Activated CD4-positive, alpha-beta T cell treated with anti-CD3 and anti-CD28 coated beads, Interleukin-2, amount 10 ng/mL, durations not matched to agents 24 days and 14 days (primary cell): ENCODE data around the gene TSPAN13. TPM values are rescaled to one million over a fixed set of nuclear protein-coding genes. Genes with fewer than 3 reads are reported as not detected.
A peak's percentile ranks its signal among the peaks of the same experiment; 100 is the strongest.

ENCODE experiments used
- DNase-seq: peaks from one replicate; pipeline ENCODE4 v3.0.0; 2022
- H3K27ac Mint-ChIP-seq: one replicate; pipeline ENCODE4 v1.8.0; 2022; ENCODE audit warnings: mild to moderate bottlenecking, mixed read lengths
- H3K27me3 Mint-ChIP-seq: one replicate; pipeline ENCODE4 v1.8.0; 2022; ENCODE audit warnings: mixed read lengths
- H3K36me3 Mint-ChIP-seq: one replicate; pipeline ENCODE4 v1.8.0; 2022; ENCODE audit warnings: low read depth, mild to moderate bottlenecking, mixed read lengths
- H3K4me1 Mint-ChIP-seq: one replicate; pipeline ENCODE4 v1.8.0; 2021; ENCODE audit warnings: mixed read lengths
- H3K4me3 Mint-ChIP-seq: one replicate; pipeline ENCODE4 v1.8.0; 2022; ENCODE audit warnings: mild to moderate bottlenecking, moderate library complexity, mixed read lengths
- H3K9me3 Mint-ChIP-seq: one replicate; pipeline ENCODE4 v1.8.0; 2021; ENCODE audit warnings: mixed read lengths
- intact Hi-C: fragments of 100-400 bp; cut with micrococcal nuclease; formaldehyde crosslinking; loops from one replicate; pipeline ENCODE4 v1.15.1; 2023
- total RNA-seq: library from RNA; stranded (reverse); gene quantifications from 2 replicates; pipeline ENCODE4 v1.2.3, GENCODE V29; 2022

TSPAN13 gene
- total RNA-seq, 1 donor from 2014 or later, result 0.91 TPM

DNA sequence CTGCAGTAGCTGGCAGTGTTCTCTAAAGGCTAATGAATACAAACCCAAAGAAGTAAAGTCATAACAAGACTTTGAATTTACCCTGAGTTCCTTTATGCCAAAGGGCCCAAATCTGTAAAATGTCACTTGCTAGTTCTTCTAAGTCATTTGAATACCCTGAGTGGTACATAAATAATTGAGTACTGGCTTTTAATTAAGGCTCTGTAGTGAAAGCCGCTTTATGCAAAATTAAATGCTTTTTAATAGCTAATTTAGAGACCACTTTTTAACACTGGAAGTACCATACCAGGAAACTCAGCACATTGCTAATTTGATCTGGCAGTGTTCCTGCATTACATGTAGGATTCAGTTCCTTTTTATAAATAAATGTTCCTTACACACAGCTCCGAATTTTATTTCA, 24.0 kb upstream of the TSPAN13 start:
- H3K36me3 Mint-ChIP-seq, result no peaks in the 10 kb centered on the region
- DNase-seq, result no peak
- intact Hi-C loops, result no loop called here

GRCh38 chr7:16730937-16731336, 22.6 kb upstream of the TSPAN13 start:
- intact Hi-C loops, result no loop called here
- Mint-ChIP-seq H3K36me3 (no peaks in the 10 kb centered on the region), H3K27ac (no peak overlapping the region), H3K4me1 (no peaks in the 10 kb centered on the region), H3K9me3 (no peaks in the 10 kb centered on the region), H3K4me3 (no peak overlapping the region), H3K27me3 (peaks cover 1% of the 10 kb centered on the region)
- DNase-seq, result peak; percentile 29

More for the DNA sequence above, 24.0 kb upstream of the TSPAN13 start:
- Mint-ChIP-seq H3K4me1 (no peaks in the 10 kb centered on the region), H3K27ac (no peak overlapping the region), H3K9me3 (no peaks in the 10 kb centered on the region), H3K4me3 (no peak overlapping the region), H3K27me3 (no peaks in the 10 kb centered on the region)

DNA sequence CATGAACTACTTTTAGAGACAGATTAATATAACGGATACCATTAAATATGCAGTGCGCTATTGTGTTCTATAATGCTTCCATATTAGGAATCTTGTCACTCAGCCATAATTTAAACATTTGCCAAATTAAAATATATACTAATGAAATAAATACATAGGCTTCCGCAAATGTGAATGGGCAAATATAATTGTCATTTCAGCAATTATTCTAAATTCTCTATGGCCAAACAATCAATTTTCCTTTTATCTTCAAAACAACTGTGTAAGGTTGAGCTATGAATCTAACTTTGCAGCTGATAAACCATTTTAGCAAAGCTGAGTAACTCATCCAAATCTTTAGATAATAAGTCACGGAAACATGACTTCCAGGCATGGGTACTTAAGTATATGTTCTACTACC, 20.7 kb upstream of the TSPAN13 start:
- intact Hi-C loops, result no loop called here
- Mint-ChIP-seq H3K27me3 (peaks cover 1% of the 10 kb centered on the region), H3K9me3 (no peaks in the 10 kb centered on the region), H3K36me3 (no peaks in the 10 kb centered on the region), H3K27ac (no peak overlapping the region), H3K4me3 (no peak overlapping the region), H3K4me1 (no peaks in the 10 kb centered on the region)
- DNase-seq, result no peak

DNA sequence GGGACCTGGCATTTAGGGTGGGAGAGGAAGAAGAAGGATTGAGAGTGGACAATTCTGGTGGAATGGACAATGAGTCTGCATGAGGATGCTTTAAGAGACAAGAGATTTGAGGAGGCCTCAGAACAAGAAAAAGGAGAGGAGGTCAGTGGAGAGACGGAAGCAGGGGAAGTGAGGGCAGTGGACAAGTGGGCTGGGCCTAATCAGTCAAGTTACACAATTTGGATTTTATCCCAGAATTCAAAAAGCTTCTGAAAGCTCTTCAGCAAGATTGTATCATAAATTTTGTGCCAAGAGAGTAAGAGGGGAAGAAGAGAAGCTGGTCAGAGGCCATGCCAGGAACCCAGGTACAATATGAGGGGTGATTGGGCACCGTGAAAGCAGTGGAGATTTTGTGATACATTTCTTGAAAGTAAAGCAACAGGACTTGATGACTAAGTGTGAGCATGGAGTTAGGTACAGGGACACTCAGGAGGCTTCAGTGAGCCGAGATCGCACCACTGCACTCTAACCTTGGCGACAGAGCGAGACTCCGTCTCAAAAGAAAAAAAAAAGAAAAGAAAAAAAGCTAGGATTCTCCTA, 19.3 kb upstream of the TSPAN13 start:
- Mint-ChIP-seq H3K4me1 (no peaks in the 10 kb centered on the region), H3K27me3 (peaks cover 3% of the 10 kb centered on the region), H3K9me3 (no peaks in the 10 kb centered on the region), H3K36me3 (no peaks in the 10 kb centered on the region), H3K4me3 (no peak overlapping the region), H3K27ac (no peak overlapping the region)
- DNase-seq, result no peak
- intact Hi-C loops, result no loop called here

- Mint-ChIP-seq H3K27me3 (peaks cover 3% of the 10 kb centered on the region), H3K9me3 (no peaks in the 10 kb centered on the region), H3K4me3 (no peak overlapping the region), H3K4me1 (no peaks in the 10 kb centered on the region), H3K36me3 (no peaks in the 10 kb centered on the region), H3K27ac (no peak overlapping the region)
- intact Hi-C loops, result no loop called here
- no peak for DNase-seq
Measured at GRCh38 chr7:16735020-16735419, 18.5 kb upstream of the TSPAN13 start.

GRCh38 chr7:16738011-16738688, 15.4 kb upstream of the TSPAN13 start:
- Mint-ChIP-seq H3K4me3 (no peak overlapping the region), H3K4me1 (peaks cover 6% of the 10 kb centered on the region), H3K36me3 (no peaks in the 10 kb centered on the region), H3K27ac (no peak overlapping the region), H3K27me3 (peaks cover 3% of the 10 kb centered on the region), H3K9me3 (no peaks in the 10 kb centered on the region)
- intact Hi-C loops, result no loop called here
- DNase-seq, result no peak

DNA sequence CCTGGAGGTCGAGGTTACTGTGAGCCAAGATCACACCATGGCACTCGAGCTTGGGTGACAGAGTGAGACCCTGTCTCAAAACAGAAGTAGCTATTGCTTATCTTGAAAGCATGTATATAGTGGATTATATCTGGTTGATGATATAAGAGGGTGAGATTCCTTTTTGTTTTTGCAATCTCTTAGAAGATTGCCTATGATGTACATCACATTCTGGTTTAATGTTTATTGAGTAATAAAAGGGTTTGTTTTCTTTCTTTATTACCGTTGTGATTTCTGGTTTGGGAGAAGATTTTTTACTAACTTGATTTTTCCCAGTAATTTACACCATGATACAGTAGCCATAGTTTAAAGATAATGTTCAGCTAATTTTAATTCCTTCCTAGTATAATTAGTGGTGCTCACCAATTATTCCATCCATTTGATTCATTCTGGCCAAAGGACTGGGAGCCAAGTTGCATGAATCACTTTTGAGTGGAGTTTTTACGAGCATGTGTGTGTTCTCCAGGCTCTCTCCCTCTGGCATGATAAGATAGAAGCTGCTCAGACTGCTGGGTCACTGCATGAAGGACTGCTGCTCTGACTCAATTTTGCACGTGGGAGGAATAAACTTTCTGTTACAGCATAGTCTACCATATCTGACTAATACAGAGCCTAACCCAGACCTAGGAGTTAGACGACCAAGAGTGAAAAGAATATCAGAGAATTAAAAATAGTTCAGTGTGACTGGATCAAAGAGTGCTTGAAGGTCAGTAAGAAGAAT, 13.5 kb upstream of the TSPAN13 start:
- peaks cover 6% of the 10 kb centered on the region for H3K4me1 Mint-ChIP-seq
- no peak for DNase-seq
- no peak overlapping the region for H3K4me3 Mint-ChIP-seq
- H3K27ac Mint-ChIP-seq, result no peak overlapping the region
- intact Hi-C loops, result no loop called here
- H3K36me3 Mint-ChIP-seq, result no peaks in the 10 kb centered on the region
- H3K27me3 Mint-ChIP-seq, result peaks cover 3% of the 10 kb centered on the region
- H3K9me3 Mint-ChIP-seq, result no peaks in the 10 kb centered on the region

- H3K36me3 Mint-ChIP-seq, result no peaks in the 10 kb centered on the region
- peaks cover 2% of the 10 kb centered on the region for H3K27me3 Mint-ChIP-seq
- peaks cover 6% of the 10 kb centered on the region for H3K4me1 Mint-ChIP-seq
- no peak for DNase-seq
- intact Hi-C loops, result no loop called here
- H3K4me3 Mint-ChIP-seq, result no peak overlapping the region
- H3K27ac Mint-ChIP-seq, result no peak overlapping the region
- H3K9me3 Mint-ChIP-seq, result no peaks in the 10 kb centered on the region
Measured at GRCh38 chr7:16740623-16740953, 13.0 kb upstream of the TSPAN13 start.

- peak; percentile 28 for DNase-seq
- intact Hi-C loops, result no loop called here
- peaks cover 2% of the 10 kb centered on the region for H3K27me3 Mint-ChIP-seq
- no peak overlapping the region for H3K4me3 Mint-ChIP-seq
- no peak overlapping the region for H3K27ac Mint-ChIP-seq
- H3K36me3 Mint-ChIP-seq, result no peaks in the 10 kb centered on the region
- peaks cover 6% of the 10 kb centered on the region for H3K4me1 Mint-ChIP-seq
- H3K9me3 Mint-ChIP-seq, result no peaks in the 10 kb centered on the region
Measured at GRCh38 chr7:16740996-16741395, 12.6 kb upstream of the TSPAN13 start.

- intact Hi-C loops, result no loop called here
- Mint-ChIP-seq H3K4me1 (peaks cover 6% of the 10 kb centered on the region), H3K4me3 (no peak overlapping the region), H3K27me3 (peaks cover 2% of the 10 kb centered on the region), H3K27ac (no peak overlapping the region), H3K9me3 (no peaks in the 10 kb centered on the region), H3K36me3 (no peaks in the 10 kb centered on the region)
- peak; percentile 37 for DNase-seq
Measured at GRCh38 chr7:16741676-16742075, 11.9 kb upstream of the TSPAN13 start.

DNA sequence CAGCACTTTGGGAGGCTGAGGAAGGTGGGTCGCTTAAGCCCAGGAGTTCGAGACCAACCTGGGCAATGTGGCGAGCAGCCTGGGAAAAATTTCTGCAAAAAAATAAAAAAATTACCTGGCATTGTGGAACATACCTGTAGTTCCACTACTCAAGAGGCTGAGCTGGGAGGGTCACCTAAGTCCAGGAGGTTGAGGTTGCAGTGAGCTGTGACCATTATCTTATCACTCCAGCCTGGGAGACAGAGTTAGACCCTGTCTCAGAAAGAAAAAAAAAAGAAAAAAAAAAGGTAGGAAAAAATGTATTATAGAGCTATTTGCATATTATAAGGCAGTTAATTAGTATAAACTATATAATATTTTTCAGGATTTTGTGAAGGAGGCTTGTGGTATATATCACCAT, 11.0 kb upstream of the TSPAN13 start:
- DNase-seq, result peak; percentile 33
- intact Hi-C loops, result no loop called here
- H3K36me3 Mint-ChIP-seq, result no peaks in the 10 kb centered on the region
- H3K27me3 Mint-ChIP-seq, result peaks cover 2% of the 10 kb centered on the region
- H3K4me3 Mint-ChIP-seq, result no peak overlapping the region
- H3K27ac Mint-ChIP-seq, result no peak overlapping the region
- H3K4me1 Mint-ChIP-seq, result peaks cover 6% of the 10 kb centered on the region
- H3K9me3 Mint-ChIP-seq, result no peaks in the 10 kb centered on the region

DNA sequence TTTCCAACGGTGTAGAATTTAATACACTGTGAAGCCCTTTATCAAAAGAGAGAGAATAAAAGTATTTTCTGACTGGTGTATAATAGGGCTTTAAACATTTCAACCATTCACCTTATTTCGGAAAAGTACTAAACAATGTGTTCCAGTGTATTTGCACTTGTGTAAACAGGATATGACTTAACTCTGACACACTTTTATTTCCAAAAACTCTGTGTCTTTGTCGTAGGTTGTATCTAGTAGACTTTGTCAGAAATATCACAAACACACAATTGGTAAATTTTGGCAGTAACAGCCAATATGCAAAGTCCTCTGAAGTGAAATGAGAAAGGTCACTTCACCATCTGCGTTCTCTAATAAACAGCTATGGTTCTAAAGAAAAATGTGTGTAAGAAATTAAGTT, 10.3 kb upstream of the TSPAN13 start:
- Mint-ChIP-seq H3K27me3 (peaks cover 2% of the 10 kb centered on the region), H3K27ac (no peak overlapping the region), H3K4me1 (peaks cover 6% of the 10 kb centered on the region), H3K36me3 (no peaks in the 10 kb centered on the region), H3K9me3 (no peaks in the 10 kb centered on the region), H3K4me3 (no peak overlapping the region)
- intact Hi-C loops, result no loop called here
- DNase-seq, result no peak

DNA sequence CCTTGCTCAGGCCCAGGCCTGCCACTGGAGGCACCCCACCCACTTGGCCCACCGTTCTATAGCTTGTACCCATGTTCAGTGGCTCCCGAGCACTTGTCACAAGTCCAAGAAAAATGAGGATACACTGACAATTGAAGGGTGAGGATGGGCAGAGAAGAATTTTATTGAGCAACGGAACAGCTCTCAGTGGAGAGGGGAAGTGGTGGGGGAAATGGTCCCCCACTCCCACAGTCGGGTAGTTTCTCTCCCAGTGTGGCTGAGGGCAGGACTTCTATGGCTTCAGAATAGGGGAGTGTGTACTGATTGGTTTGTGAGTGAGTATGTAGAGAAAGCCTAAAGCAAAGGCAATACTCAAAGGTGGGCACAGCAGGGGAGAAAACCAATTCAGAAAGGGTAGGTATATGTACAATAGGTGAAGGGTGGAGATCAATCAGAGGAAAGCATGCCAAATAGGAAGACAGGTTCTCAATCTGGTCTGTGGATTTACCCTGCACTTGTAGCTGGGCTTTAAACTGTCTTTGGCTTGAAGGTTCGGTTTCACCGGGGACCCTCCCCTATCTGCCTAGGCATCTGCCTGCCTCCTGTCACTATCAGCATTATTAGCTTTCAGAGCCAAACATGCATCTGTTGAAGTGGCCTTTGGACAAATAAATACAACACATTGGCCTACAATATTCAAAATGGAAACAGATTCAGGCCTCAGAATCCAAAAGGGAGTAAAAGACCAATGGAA, 8.9 kb upstream of the TSPAN13 start:
- Mint-ChIP-seq H3K4me3 (no peak overlapping the region), H3K36me3 (no peaks in the 10 kb centered on the region), H3K27me3 (no peaks in the 10 kb centered on the region), H3K27ac (no peak overlapping the region), H3K4me1 (peaks cover 6% of the 10 kb centered on the region), H3K9me3 (no peaks in the 10 kb centered on the region)
- intact Hi-C loops, result no loop called here
- DNase-seq, result peak; percentile 48

DNA sequence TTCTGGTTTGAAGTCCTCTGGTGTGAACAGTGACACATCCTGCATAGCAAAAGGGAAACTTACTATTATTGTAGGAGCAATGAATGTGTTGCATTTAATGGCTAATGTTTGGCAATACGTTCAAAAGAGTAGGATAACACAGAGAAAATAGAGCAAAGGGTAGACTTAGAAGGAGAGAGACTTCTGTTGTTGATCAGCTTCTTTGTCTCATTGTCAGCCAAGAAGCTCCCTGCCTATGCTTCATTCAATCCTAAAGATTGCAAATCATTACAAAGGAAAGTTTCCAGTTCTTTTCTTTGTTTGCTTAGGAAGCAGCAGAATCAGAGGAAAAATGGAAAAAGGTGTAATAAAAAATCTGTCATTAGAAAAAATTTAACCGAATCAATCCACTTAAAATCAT, 7.9 kb upstream of the TSPAN13 start:
- Mint-ChIP-seq H3K9me3 (no peaks in the 10 kb centered on the region), H3K27ac (no peak overlapping the region), H3K4me1 (peaks cover 2% of the 10 kb centered on the region), H3K27me3 (peaks cover 1% of the 10 kb centered on the region), H3K4me3 (no peak overlapping the region), H3K36me3 (no peaks in the 10 kb centered on the region)
- intact Hi-C loops, result no loop called here
- DNase-seq, result no peak
